Lung (tissue), 12 donors: ENCODE results near the gene SOX6. TPM values are rescaled to one million over a fixed set of nuclear protein-coding genes. Genes with fewer than 3 reads are reported as not detected.
"Not testable (repeated sequence)": the region's sequence is repeated elsewhere in the genome, so short reads cannot be mapped to it uniquely, and the experiment has no call there.

Experiments
- ATAC-seq: fragments of 200-7000 bp; cut with Tn5 transposase; one replicate; pipeline ENCODE4 v1.9.1; 2020; ENCODE audit warnings: moderate number of reproducible peaks; ENCODE audit not compliant: insufficient read depth, low FRiP score
- DNase-seq, 3 donors: peaks; one replicate each; pipeline ENCODE4 v3.0.0-alpha.2; 2013 to 2017
- H3K27ac ChIP-seq, 2 donors: one replicate each; pipeline ENCODE4 v1.5.1; 2013; ENCODE audit warnings: mild to moderate bottlenecking in 2 of 2, moderate library complexity in 2 of 2, control low read depth in 1 of 2, inconsistent platforms in 1 of 2, low read depth in 1 of 2, low read length in 1 of 2
- H3K27me3 ChIP-seq, 3 donors: one replicate each; pipeline ENCODE4 v1.5.1; 2013; ENCODE audit warnings: low read length in 2 of 3; ENCODE audit not compliant: control insufficient read depth in 3 of 3, insufficient read depth in 3 of 3
- H3K36me3 ChIP-seq, 4 donors: one replicate each; pipeline ENCODE4 v1.5.1; 2013; ENCODE audit warnings: low read length in 4 of 4, mild to moderate bottlenecking in 1 of 4, moderate library complexity in 1 of 4; ENCODE audit not compliant: control insufficient read depth in 4 of 4, insufficient read depth in 4 of 4
- H3K4me1 ChIP-seq, 5 donors: one replicate each; pipeline ENCODE4 v1.5.1; 2013; ENCODE audit warnings: low read length in 5 of 5, mild to moderate bottlenecking in 2 of 5, moderate library complexity in 1 of 5; ENCODE audit not compliant: control insufficient read depth in 5 of 5, insufficient read depth in 5 of 5
- H3K4me3 ChIP-seq: one replicate; pipeline ENCODE4 v1.5.1; 2013; ENCODE audit warnings: mild to moderate bottlenecking, control low read depth, moderate library complexity
- H3K9ac ChIP-seq, 2 donors: one replicate each; pipeline ENCODE4 v1.5.1; 2013; ENCODE audit warnings: low read length in 2 of 2, control low read depth in 1 of 2; ENCODE audit not compliant: insufficient read depth in 1 of 2
- H3K9me3 ChIP-seq, 4 donors: one replicate each; pipeline ENCODE4 v1.5.1; 2013; ENCODE audit warnings: low read length in 3 of 4, mild to moderate bottlenecking in 1 of 4, moderate library complexity in 1 of 4; ENCODE audit not compliant: control insufficient read depth in 4 of 4, insufficient read depth in 3 of 4
- WGBS, 2 donors: extraction: QIAGEN DNeasy Blood & Tissue Kit; methylation state at CpG; one replicate each; pipeline ENCODE4 v1.1.7; 2013; 5-methylcytosine and 5-hydroxymethylcytosine counted together
- polyA plus RNA-seq, 2 donors: library from polyadenylated mRNA; stranded (reverse); fragments of 200-250 nt; gene quantifications; one replicate each; pipeline ENCODE4 v1.2.1, GENCODE V29; 2013
- total RNA-seq, 2 donors: library from RNA; depleted of rRNA in 1 of 2; stranded (reverse); fragments of >200 nt in 1 of 2; gene quantifications; one replicate each; pipeline ENCODE4 v1.2.1, GENCODE V29; 2014 to 2021
- TF ChIP-seq, protein P1 (sequence below): IDR thresholded peaks from 2 replicates; pipeline ENCODE4 v1.5.1; 2012; ENCODE audit warnings: mild to moderate bottlenecking; ENCODE audit errors: control extremely low read depth, extremely low read depth
- donor health status: control.
- donor health status: control.
- donor health status: Bipolar disorder and iron deficiency.
- donor health status: healthy.
- donor health status: DM: yes; HTN: yes; CAD: no.

The SOX6 gene
- total and polyA plus RNA-seq, 4 donors = 0.58 to 31.7 (median 7.4) TPM

DNA sequence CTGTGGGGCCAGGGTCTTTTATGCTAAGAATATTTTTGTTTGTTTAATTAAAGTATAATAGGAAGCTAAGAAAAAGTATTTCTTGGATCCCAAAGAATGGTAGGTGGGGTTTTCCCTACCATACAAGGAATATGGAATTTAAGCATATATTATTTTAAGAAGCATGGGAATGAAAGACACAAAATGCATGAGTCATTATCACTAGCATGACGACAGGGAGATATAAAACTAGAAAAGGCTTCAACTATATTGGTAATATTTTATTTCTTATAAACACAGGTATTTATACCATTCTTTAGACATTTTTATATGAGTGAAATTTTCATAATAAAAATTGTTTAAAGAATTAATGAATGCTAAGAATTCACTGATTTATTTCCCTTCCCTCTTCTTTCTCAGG lies 39.3 kb upstream of the SOX6 start:
- Histone ChIP-seq H3K9ac (no peak overlapping the region), H3K9me3 (no peaks in the 10 kb centered on the region), H3K27ac (no peak overlapping the region), H3K4me3 (no peak overlapping the region), H3K27me3 (no peaks in the 10 kb centered on the region), H3K4me1 (peaks cover 0 to 18% (median 0%) of the 10 kb centered on the region in 5 donors), H3K36me3 (no peaks in the 10 kb centered on the region)
- DNase-seq (no peak), ATAC-seq (no peak)
- TF ChIP-seq, protein P1, sequence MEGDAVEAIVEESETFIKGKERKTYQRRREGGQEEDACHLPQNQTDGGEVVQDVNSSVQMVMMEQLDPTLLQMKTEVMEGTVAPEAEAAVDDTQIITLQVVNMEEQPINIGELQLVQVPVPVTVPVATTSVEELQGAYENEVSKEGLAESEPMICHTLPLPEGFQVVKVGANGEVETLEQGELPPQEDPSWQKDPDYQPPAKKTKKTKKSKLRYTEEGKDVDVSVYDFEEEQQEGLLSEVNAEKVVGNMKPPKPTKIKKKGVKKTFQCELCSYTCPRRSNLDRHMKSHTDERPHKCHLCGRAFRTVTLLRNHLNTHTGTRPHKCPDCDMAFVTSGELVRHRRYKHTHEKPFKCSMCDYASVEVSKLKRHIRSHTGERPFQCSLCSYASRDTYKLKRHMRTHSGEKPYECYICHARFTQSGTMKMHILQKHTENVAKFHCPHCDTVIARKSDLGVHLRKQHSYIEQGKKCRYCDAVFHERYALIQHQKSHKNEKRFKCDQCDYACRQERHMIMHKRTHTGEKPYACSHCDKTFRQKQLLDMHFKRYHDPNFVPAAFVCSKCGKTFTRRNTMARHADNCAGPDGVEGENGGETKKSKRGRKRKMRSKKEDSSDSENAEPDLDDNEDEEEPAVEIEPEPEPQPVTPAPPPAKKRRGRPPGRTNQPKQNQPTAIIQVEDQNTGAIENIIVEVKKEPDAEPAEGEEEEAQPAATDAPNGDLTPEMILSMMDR = no peak
- WGBS, 2 donors = 64 to 77% methylated on average over 1 of the region's 1 CpG

DNA sequence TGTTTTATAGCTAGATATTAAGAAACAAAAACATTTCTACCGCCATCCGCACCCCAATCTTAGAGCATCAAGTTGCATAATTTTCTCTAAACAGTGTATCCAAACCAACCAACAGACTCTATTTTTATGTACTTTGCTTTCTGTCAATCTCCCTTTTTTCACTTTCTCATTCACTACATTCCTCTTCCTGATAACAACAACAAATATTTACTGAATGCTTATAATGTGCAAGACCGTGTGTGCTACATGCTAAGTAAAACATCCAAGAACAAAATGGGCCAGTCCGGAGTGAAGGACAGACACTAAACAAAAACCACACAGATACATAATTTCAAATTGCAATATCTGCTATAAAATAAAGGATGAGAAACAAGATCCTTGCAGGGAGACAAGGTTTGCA lies 38.6 kb upstream of the SOX6 start:
- no peak overlapping the region for H3K27ac ChIP-seq
- DNase-seq (no peak), ATAC-seq (no peak)
- no peaks in the 10 kb centered on the region for H3K36me3 ChIP-seq
- H3K4me1 ChIP-seq = peaks cover 0 to 18% (median 0%) of the 10 kb centered on the region in 5 donors
- H3K9ac ChIP-seq = no peak overlapping the region
- H3K9me3 ChIP-seq = no peaks in the 10 kb centered on the region
- 70 to 77% methylated on average over 4 of the region's 4 CpGs for WGBS, 2 donors
- no peaks in the 10 kb centered on the region for H3K27me3 ChIP-seq
- no peak overlapping the region for H3K4me3 ChIP-seq
- TF ChIP-seq, protein P1 = no peak

DNA sequence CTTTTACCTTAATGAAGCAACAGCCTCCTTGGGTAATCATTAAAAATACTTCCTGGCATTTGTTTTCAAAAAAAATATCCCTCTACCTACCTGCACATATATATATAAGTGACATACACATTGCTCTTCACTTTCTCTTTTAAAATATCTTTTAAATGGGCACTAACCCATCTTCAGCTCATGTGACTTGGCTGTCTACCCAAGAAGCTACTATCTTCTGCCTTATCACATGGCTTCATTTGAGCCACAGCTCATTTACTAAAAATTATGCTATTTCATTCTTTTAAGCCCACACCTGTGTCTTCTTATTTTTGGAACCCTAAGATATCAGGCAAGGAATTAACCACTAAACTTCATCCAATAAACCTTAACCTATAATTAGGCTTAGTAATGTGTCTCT lies 37.0 kb upstream of the SOX6 start:
- TF ChIP-seq, protein P1 = no peak
- H3K4me3 ChIP-seq = no peak overlapping the region
- no peaks in the 10 kb centered on the region for H3K36me3 ChIP-seq
- H3K27me3 ChIP-seq = no peaks in the 10 kb centered on the region
- DNase-seq = no peak
- H3K9ac ChIP-seq = no peak overlapping the region
- no peaks in the 10 kb centered on the region for H3K9me3 ChIP-seq
- H3K4me1 ChIP-seq = peaks cover 0 to 18% (median 0%) of the 10 kb centered on the region in 5 donors
- no peak overlapping the region for H3K27ac ChIP-seq
- no peak for ATAC-seq

DNA sequence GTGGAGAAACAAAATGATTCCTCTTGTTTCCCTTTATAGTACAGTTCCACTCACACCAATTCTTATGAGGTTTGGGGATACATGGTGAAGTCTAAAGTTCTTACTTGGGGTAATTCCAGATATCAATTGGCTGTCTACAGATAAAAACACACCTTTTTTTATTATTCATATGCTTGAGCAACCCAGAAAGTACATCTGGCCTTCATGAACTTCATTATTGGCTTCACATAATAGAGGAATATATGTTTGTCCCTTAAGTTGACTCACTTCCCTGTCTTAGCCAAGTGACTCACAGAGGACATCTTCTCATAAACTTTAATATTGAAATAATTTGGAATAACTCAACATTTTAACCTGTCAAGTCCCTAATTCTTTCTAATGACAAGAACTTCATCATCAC lies 36.3 kb upstream of the SOX6 start:
- Histone ChIP-seq H3K36me3 (no peaks in the 10 kb centered on the region), H3K27ac (no peak overlapping the region), H3K9me3 (no peaks in the 10 kb centered on the region), H3K4me3 (no peak overlapping the region), H3K9ac (no peak overlapping the region), H3K27me3 (no peaks in the 10 kb centered on the region), H3K4me1 (peaks cover 0 to 13% (median 0%) of the 10 kb centered on the region in 5 donors)
- ATAC-seq (no peak), DNase-seq (no peak)
- TF ChIP-seq, protein P1 = no peak

DNA sequence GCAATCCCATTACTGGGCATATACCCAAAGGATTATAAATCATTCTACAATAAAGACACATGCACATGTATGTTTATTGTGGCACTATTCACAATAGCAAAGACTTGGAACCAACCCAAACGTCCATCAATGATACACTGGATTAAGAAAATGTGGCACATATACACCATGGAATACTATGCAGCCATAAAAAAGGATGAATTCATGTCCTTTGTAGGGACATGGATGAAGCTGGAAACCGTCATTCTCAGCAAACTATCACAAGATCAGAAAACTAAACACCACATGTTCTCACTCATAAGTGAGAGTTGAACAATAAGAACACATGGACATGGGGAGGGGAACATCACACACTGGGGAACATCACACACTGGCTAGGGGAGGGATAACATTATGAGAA lies 34.5 kb upstream of the SOX6 start:
- 65 to 75% methylated on average over 2 of the region's 2 CpGs for WGBS, 2 donors
- H3K27ac ChIP-seq, H3K4me3 ChIP-seq, H3K9ac ChIP-seq, H3K36me3 ChIP-seq, H3K9me3 ChIP-seq, ATAC-seq, H3K27me3 ChIP-seq, DNase-seq: not testable (repeated sequence)
- peaks cover 0 to 14% (median 0%) of the 10 kb centered on the region in 5 donors for H3K4me1 ChIP-seq
